KG1 (cell line): ENCODE measurements around the gene RNU11.
"Not testable (repeated sequence)": the region's sequence is repeated elsewhere in the genome, so short reads cannot be mapped to it uniquely, and the experiment has no call there.

Source experiments
- DNase-seq: peaks from one replicate; lab custom pipeline; 2025; lab: John Stamatoyannopoulos, UW

The RNU11 gene

DNA sequence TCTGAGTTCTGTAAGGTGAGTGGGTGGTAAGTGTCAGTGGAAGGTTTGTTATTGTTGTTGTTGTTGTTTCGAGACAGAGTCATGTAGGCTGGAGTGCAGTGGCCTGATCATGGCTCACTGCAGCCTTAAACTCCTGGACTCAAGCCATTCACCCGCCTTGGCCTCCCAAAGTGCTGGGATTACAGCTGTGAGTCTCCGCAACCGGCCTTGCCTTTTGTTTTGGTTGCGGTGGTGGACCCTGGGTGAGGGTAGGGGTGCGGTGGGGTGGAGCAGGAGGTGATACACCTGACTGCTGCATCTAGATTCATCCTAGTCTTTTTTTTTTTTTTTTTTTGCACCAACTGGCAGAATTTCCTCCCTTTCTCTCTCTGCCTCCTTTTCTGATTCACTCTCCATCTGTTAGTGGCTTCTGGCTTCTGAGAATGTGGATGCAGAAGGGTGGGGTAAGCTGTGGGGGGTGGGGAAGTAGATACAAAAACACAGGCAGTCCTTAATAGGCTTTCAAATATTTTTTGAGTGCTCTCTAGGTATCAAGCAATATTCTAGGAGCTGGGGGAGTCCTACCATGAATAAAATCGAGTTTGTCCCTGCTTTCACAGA, 15.6 kb downstream of the RNU11 start:
- DNase-seq = no peak

DNA sequence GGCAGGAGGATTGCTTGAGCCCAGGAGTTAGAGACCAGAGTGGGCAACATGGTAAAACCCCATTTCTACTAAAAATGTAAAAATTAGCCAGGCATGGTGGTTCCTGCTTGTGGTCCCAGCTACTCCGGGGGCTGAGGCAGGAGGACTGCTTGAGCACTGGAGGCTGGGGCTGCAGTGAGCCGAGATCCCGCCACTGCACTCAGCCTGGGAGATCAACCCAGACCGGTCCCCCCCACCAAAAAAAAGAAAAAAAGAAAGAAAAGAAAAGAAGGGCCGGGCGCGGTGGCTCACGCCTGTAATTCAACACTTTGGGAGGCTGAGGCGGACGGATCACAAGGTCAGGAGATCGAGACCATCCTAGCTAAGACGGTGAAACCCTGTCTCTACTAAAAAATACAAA, 18.4 kb downstream of the RNU11 start:
- no peak for DNase-seq

DNA sequence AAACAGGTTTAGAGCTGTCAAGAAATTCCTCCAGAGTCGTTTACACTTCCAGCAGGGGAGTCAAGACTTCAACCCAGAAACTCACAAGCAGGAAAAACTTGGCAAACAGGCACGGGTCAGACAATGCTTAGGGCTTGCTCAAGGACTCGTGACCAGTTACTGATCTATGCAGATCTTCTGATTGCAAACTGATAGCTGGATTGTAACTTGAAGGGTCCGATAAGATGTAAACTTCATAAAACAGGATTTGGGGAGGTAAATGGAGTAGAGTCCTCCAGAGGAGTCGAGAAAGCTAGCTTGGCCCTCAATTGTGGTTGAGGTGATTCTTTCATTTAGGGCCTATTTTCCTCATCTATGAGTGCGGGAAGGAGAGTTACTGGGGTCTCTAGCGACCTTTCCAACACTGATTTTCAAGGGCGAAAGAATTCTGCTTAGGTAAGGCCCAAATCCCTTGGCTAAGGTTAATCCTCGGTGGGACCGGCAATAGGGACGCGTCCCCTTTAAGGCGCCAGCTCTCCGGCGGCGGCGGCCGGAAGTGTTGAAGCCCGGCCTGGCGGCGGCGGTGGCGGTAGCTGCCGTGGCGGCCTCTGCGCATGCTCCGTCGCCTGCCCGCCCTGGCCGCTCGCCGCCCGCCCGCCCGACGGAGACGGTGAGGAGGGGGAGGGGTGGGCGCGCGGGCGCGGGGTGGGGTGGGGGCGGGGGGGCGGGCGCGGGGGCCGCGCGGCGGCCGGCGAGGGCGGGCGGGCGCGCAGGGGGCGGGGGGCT, 20.0 kb downstream of the RNU11 start, which contains the start of gene GMEB1:
GMEB1 (plus strand) TSS at position 594 of the 765 bp plus-strand sequence. CDS start 14,829 bp downstream, outside the sequence.
- peak; percentile 79 for DNase-seq

DNA sequence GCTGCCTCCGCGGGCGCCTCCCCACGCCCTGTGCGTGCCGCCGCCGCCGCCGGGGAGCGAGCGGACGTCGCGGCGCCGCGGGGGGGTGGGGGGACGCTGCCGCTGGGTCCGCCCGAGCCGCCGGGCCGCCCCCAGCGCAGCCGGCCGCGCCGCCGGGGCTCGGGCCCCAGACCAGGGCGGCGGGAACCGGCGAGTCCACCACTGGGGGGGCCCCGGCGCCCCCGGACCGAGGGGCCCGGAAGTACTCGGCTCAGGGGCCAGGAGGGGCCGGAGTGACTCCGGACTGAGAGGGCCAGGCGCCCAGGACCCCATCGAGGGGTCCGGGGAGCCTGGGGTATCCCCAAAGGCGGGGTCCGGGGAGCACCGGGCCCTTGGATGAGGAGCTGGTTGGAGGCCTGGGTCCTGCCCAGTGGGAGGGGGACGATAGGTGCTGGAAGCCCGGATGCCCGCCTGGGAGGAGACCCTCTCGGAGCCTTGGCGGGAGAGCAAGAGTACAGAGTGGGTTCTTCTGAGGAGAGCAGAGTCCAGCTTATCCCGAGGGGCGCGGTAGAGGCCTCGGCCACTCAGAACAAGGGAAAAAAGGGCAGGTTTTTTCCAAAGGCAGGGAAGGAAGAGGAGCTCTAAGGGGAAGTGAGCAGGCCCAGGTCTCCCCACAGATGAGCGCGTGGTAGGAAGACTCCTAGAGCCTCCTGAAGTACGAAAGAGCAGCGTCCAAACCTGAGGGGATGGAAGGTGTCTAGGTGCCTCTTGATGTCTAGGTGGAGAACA, 20.7 kb downstream of the RNU11 start:
- DNase-seq = no peak

DNA sequence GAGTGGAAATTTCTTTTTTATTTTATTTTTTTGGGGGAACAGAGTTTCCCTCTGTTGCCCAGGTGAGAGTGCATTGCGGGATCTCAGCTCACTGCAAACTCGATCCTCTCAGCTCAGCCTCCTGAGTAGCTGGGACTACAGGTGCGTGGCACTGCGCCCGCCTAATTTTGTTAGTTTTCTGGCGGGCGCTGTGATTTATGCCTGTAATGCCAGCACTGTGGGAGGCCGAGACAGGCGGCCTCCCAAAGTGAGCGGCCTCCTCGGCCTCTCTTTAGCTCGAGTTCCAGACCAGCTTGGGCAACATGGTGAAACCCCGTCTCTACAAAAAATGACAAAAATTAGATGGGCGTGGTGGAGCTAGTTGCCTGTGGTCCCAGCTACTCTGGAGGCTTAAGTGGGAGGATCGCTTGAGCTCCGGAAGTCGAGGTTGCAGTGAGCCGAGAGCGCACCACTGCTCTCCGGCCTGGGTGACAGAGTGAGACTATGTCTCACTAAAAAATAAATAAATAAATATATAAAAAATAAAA, 22.9 kb downstream of the RNU11 start:
- DNase-seq = no peak

DNA sequence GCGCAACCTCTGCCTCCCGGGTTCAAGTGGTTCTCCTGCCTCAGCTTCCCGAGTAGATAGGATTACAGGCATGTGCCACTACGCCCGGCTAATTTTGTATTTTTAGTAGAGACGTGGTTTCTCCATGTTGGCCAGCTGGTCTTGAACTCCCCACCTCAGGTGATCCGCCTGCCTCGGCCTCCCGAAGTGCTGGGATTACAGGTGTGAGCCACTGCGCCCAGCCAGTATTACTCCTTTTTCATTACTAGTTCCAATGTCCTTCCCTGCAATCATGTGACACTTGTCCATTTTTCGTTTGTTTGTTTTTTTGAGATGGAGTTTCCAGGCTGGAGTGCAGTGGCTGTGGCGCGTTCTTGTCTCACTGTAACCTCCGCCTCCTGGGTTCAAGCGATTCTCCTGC, 24.6 kb downstream of the RNU11 start:
- DNase-seq = not testable (repeated sequence)

DNA sequence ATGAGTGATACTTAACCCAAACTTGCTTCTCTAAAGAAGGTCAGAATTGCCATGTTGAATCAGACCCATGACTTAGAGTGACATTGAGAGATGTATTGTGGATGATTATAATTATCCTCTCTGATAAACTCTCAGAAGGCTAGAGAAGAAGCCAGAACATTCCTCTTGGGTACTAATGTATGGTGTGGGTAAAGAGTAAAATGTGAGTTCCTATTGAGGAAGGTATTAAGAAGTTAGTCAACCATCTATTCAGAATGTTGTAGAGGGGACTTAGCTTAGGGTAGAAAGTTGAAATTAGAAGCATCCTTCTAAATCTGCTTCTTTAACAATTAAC, 27.5 kb downstream of the RNU11 start:
- no peak for DNase-seq

DNA sequence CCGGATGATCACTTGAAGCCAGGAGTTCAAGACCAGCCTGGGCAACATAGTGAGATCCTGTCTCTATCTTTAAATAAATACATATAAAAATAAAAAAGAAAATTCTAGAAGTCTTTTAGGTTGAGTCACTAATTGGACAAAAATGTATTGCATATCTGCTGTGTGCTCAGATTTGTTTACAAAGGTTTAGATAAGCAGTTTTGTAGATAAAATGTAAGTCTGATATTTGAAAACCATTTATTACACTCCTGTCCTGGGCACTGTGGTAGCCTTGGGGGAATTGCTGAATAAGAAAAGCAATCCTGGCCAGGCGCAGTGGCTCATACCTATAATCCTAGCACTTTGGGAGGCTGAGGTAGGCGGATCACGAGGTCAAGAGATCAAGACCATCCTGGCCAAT, 31.8 kb downstream of the RNU11 start:
- no peak for DNase-seq

DNA sequence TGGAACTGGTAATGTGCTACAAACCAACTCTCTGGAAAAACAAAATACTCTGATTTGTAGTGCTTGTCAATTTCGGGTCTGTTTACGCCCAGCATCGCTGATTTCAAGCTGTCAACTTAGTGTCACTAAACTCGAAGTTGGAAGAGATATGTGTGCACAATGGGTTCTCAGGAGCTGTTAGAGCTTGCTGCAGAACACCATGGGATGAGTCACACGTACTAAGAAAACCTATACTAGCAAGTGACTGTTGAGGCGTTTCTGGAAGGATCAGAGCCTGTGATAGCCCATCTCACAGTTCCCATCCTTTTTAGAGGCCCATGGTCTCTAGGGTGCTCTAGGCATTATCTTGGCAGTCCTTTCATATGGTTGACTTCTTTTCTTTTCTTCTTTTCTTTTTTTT, 34.4 kb downstream of the RNU11 start:
- no peak for DNase-seq

DNA sequence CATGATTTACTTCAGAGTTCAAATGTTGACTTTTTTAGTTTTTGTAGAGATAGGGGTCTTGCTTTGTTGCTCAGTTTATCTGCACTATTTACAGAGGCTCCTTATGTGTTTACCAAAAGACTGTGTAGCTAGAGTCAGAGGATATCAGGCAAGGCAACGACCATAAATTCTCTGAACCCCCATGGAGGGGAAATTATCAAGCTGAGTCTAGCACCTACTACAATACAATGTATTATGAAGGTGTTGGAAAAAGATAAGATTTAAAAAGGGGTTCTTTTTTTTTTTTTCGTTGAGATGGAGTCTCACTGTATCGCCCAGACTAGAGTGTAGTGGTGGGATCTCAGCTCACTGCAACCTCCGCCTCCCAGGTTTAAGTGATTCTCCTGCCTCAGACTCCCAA, 36.5 kb downstream of the RNU11 start:
- DNase-seq = no peak

DNA sequence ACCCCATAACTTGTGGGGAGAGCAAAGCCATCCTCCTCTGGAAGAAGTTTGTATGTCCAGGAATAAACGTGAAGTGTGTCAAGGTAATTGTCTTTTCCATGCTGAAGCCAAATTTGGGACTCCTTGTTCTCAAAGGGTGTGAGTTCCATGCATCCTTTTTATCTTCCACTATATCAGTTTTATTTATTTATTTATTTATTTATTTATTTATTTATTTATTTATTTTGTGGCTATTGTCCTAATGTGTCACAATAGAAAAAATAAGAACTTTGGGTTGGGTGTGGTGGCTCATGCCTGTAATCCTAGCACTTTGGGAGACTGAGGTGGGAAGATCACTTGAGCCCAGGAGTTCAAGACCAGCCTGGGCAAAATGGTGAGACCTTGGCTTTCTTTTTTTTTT, 43.2 kb downstream of the RNU11 start:
- DNase-seq = not testable (repeated sequence)
